GM23248 (cell line): Measurements from ENCODE around the gene ANO10. TPM values are rescaled to one million over a fixed set of nuclear protein-coding genes. Genes with fewer than 3 reads are reported as not detected.
"Not testable (repeated sequence)": the region's sequence is repeated elsewhere in the genome, so short reads cannot be mapped to it uniquely, and the experiment has no call there.

ENCODE experiments used
- DNase-seq: peaks from one replicate; pipeline ENCODE4 v3.0.0-alpha.2; 2015
- H2AFZ ChIP-seq: fragments of 200-600 bp; sonication (generic); 2 replicates; pipeline ENCODE4 v1.6.1; 2016; ENCODE audit warnings: antibody characterized with exemption
- H3F3A ChIP-seq: fragments of 200-600 bp; sonication (generic); 2 replicates; pipeline ENCODE4 v1.6.1; 2016; ENCODE audit warnings: mild to moderate bottlenecking, antibody characterized with exemption, mixed run types; ENCODE audit not compliant: insufficient read depth
- H3K27ac ChIP-seq: fragments of 200-600 bp; sonication (generic); 2 replicates; pipeline ENCODE4 v1.5.1; 2016; ENCODE audit warnings: mild to moderate bottlenecking
- H3K27me3 ChIP-seq: fragments of 200-600 bp; sonication (generic); replicated peaks from 2 replicates; pipeline ENCODE4 v1.6.1; 2016; ENCODE audit warnings: mild to moderate bottlenecking; ENCODE audit not compliant: insufficient read depth
- H3K36me3 ChIP-seq: fragments of 200-600 bp; sonication (generic); 2 replicates; pipeline ENCODE4 v1.6.1; 2016; ENCODE audit warnings: low read depth, mild to moderate bottlenecking
- H3K4me1 ChIP-seq: fragments of 200-600 bp; sonication (generic); 2 replicates; pipeline ENCODE4 v1.6.1; 2016; ENCODE audit warnings: mild to moderate bottlenecking; ENCODE audit not compliant: insufficient read depth
- H3K4me2 ChIP-seq: fragments of 200-600 bp; sonication (generic); one replicate; pipeline ENCODE4 v1.6.1; 2016; ENCODE audit warnings: mild to moderate bottlenecking; ENCODE audit not compliant: unreplicated experiment
- H3K4me3 ChIP-seq: fragments of 200-600 bp; sonication (generic); 2 replicates; pipeline ENCODE4 v1.5.1; 2016; ENCODE audit warnings: mild to moderate bottlenecking
- H3K79me2 ChIP-seq: fragments of 200-600 bp; sonication (generic); 2 replicates; pipeline ENCODE4 v1.6.1; 2016; ENCODE audit warnings: mild to moderate bottlenecking; ENCODE audit not compliant: insufficient read depth
- H3K9ac ChIP-seq: fragments of 200-600 bp; sonication (generic); 2 replicates; pipeline ENCODE4 v1.6.1; 2016; ENCODE audit warnings: mild to moderate bottlenecking
- H3K9me2 ChIP-seq: fragments of 200-600 bp; sonication (generic); 2 replicates; pipeline ENCODE4 v1.6.1; 2016; ENCODE audit warnings: mixed run types, mild to moderate bottlenecking, moderate library complexity; ENCODE audit not compliant: insufficient read depth
- H3K9me3 ChIP-seq: fragments of 200-600 bp; sonication (generic); one replicate; pipeline ENCODE4 v1.6.1; 2017; ENCODE audit warnings: low read depth
- H4K20me1 ChIP-seq: fragments of 200-600 bp; sonication (generic); 2 replicates; pipeline ENCODE4 v1.6.0; 2016; ENCODE audit not compliant: insufficient read depth
- EZH2 ChIP-seq: fragments of 200-600 bp; sonication (generic); IDR thresholded peaks from 2 replicates; pipeline ENCODE4 v1.6.1; 2018; ENCODE audit warnings: antibody characterized with exemption, mild to moderate bottlenecking; ENCODE audit not compliant: insufficient read depth, poor library complexity, severe bottlenecking
- EZH2phosphoT487 ChIP-seq: fragments of 200-600 bp; sonication (generic); IDR thresholded peaks from 2 replicates; pipeline ENCODE4 v1.6.1; 2018; ENCODE audit warnings: antibody characterized with exemption, moderate library complexity, mild to moderate bottlenecking, low read depth; ENCODE audit not compliant: insufficient read depth
- WGBS, 2 experiments: methylation state at CpG; one replicate each; pipeline ENCODE4 v1.1.6; 2015 to 2017; ENCODE audit warnings: low lambda C conversion rate in 2 of 2, low coverage in 1 of 2; ENCODE audit errors: missing lambda C conversion rate in 2 of 2; 5-methylcytosine and 5-hydroxymethylcytosine counted together
- in situ Hi-C: fragments of 300-500 bp; cut with MboI; formaldehyde crosslinking; loops from 2 replicates; pipeline ENCODE4 v1.15.0; 2020
- polyA plus RNA-seq: library from polyadenylated mRNA; unstranded; fragments of >200 nt; fragmentation: Nextera tagmentation; extraction: Ambion mirVana; gene quantifications from 2 replicates; pipeline ENCODE4 v1.2.1, GENCODE V29; 2016
- total RNA-seq: library from RNA; depleted of rRNA; stranded (reverse); fragments of >200 nt; shearing (Covaris generic); gene quantifications from 2 replicates; pipeline ENCODE4 v1.2.3, GENCODE V29; 2014

The ANO10 gene
- total and polyA plus RNA-seq, 2 experiments from 2014 or later, result 51.1 to 73.2 TPM

- Histone ChIP-seq H3K4me1 (no peaks in the 10 kb centered on the region), H3K9me3 (no peaks in the 10 kb centered on the region), H3K9me2 (no peaks in the 10 kb centered on the region), H3K79me2 (no peaks in the 10 kb centered on the region), H3K4me2 (no peak overlapping the region), H3K4me3 (no peak overlapping the region), H4K20me1 (no peaks in the 10 kb centered on the region), H3K27me3 (no peaks in the 10 kb centered on the region), H3K9ac (no peak overlapping the region), H3K36me3 (0 out of 2 replicates have a peak, but pooled peaks cover 4% of the 10 kb centered on the region), H3F3A (no peaks in the 10 kb centered on the region), H3K27ac (no peak overlapping the region), H2AFZ (no peak overlapping the region)
- 93 to 100% methylated on average over 1 of the region's 1 CpG for WGBS, 2 experiments
- TF ChIP-seq EZH2, result no peak
- no peak for TF ChIP-seq EZH2phosphoT487
- in situ Hi-C loops, result no loop called here
- no peak for DNase-seq
Observed at GRCh38 chr3:43558171-43558570, 63.6 kb downstream of the ANO10 start.

GRCh38 chr3:43549626-43550290, 72.1 kb downstream of the ANO10 start:
- no peak overlapping the region for H3K9ac ChIP-seq
- peaks cover 12% of the 10 kb centered on the region for H3K4me1 ChIP-seq
- H3K27ac ChIP-seq, result peak overlapping the region; percentile 24; the same call in 1 of the 2 replicates
- DNase-seq, result peak; percentile 29
- peaks cover 11% of the 10 kb centered on the region; the same call in 1 of the 2 replicates for H3F3A ChIP-seq
- in situ Hi-C loops, result loop anchor here (25.0 kb wide), 1 partner anchor 638 kb away; no protein-coding TSS in a partner anchor
- 74 to 80% methylated on average over 4 of the region's 4 CpGs for WGBS, 2 experiments
- no peaks in the 10 kb centered on the region for H3K79me2 ChIP-seq
- no peaks in the 10 kb centered on the region for H3K9me3 ChIP-seq
- no peak overlapping the region for H3K4me3 ChIP-seq
- H3K27me3 ChIP-seq, result no peaks in the 10 kb centered on the region
- no peaks in the 10 kb centered on the region for H3K36me3 ChIP-seq
- no peak for TF ChIP-seq EZH2phosphoT487
- TF ChIP-seq EZH2, result no peak
- H3K9me2 ChIP-seq, result no peaks in the 10 kb centered on the region
- no peak overlapping the region for H2AFZ ChIP-seq
- H3K4me2 ChIP-seq, result no peak overlapping the region
- H4K20me1 ChIP-seq, result no peaks in the 10 kb centered on the region

- H3K4me2 ChIP-seq, H3K27ac ChIP-seq, H3F3A ChIP-seq, H3K9me3 ChIP-seq, H4K20me1 ChIP-seq, H2AFZ ChIP-seq, H3K27me3 ChIP-seq, H3K9me2 ChIP-seq, H3K4me3 ChIP-seq, H3K36me3 ChIP-seq, H3K79me2 ChIP-seq, H3K9ac ChIP-seq: not testable (repeated sequence)
- peaks cover 18% of the 10 kb centered on the region for H3K4me1 ChIP-seq
- in situ Hi-C loops, result loop anchor here (25.0 kb wide), 1 partner anchor 643 kb away; no protein-coding TSS in a partner anchor
- 95 to 98% methylated on average over 3 of the region's 3 CpGs for WGBS, 2 experiments
- DNase-seq, result peak; percentile 69
Observed at GRCh38 chr3:43544277-43544676, 77.5 kb downstream of the ANO10 start.

- Histone ChIP-seq H3K79me2 (no peaks in the 10 kb centered on the region), H3K27me3 (no peaks in the 10 kb centered on the region), H3K4me1 (peaks cover 16% of the 10 kb centered on the region), H3K9me2 (no peaks in the 10 kb centered on the region), H4K20me1 (no peaks in the 10 kb centered on the region), H3K4me2 (no peak overlapping the region), H3K36me3 (no peaks in the 10 kb centered on the region), H3K9me3 (no peaks in the 10 kb centered on the region), H3K9ac (no peak overlapping the region), H3K4me3 (no peak overlapping the region), H3K27ac (no peak overlapping the region), H3F3A (0 out of 2 replicates have a peak, but pooled peaks cover 3% of the 10 kb centered on the region), H2AFZ (no peak overlapping the region)
- in situ Hi-C loops, result loop anchor here (25.0 kb wide), 1 partner anchor 645 kb away; no protein-coding TSS in a partner anchor
- 98 to 99% methylated on average over 4 of the region's 4 CpGs for WGBS, 2 experiments
- DNase-seq, result no peak
- TF ChIP-seq EZH2phosphoT487, result no peak
- TF ChIP-seq EZH2, result no peak
Observed at GRCh38 chr3:43542328-43543043, 79.3 kb downstream of the ANO10 start.
